ENCODE results near the gene IGSF21.

Gene IGSF21

DNA sequence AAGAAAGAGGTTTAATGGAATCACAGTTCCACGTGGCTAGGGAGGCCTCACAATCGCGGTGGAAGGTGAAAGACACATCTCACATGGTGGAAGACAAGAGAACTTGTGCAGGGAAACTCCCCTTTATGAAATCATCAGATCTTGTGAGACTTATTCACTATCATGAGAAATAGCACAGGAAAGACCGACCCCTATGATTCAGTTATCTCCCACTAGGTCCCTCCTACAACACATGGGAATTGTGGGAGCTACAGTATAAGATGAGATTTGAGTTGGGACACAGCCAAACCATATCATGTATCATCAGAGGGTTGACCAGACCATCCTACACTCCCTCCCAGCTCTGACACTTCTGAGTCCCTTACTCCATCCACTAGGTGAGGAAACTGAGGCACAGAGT is 229.2 kb downstream of the IGSF21 start:
- TF ChIP-seq, protein P1, sequence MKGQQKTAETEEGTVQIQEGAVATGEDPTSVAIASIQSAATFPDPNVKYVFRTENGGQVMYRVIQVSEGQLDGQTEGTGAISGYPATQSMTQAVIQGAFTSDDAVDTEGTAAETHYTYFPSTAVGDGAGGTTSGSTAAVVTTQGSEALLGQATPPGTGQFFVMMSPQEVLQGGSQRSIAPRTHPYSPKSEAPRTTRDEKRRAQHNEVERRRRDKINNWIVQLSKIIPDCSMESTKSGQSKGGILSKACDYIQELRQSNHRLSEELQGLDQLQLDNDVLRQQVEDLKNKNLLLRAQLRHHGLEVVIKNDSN (IDR thresholded peaks at IDR 0.05), result no peak
- TF ChIP-seq TEAD4 (IDR thresholded peaks at IDR 0.05) (no peak), NFIC (IDR thresholded peaks at IDR 0.05) (no peak), TAF1 (IDR thresholded peaks at IDR 0.05; ENCODE audit: low read depth) (no peak), EGR1 (IDR thresholded peaks at IDR 0.05) (no peak), ZBTB7A (IDR thresholded peaks at IDR 0.05; ENCODE audit: low read depth) (no peak), YY1 (IDR thresholded peaks at IDR 0.05; ENCODE audit: low read depth) (no peak), EP300 (IDR thresholded peaks at IDR 0.05; ENCODE audit: borderline replicate concordance) (no peak), CREB1 (IDR thresholded peaks at IDR 0.05; ENCODE audit: low read depth) (no peak), TCF12 (IDR thresholded peaks at IDR 0.05; ENCODE audit: low read depth) (no peak), FOXM1 (IDR thresholded peaks at IDR 0.05; ENCODE audit: borderline replicate concordance, low read depth) (no peak), CEBPB (IDR thresholded peaks at IDR 0.05) (no peak), RAD21 (IDR thresholded peaks at IDR 0.05; ENCODE audit: low read depth) (no peak)
- TF ChIP-seq, protein P2, sequence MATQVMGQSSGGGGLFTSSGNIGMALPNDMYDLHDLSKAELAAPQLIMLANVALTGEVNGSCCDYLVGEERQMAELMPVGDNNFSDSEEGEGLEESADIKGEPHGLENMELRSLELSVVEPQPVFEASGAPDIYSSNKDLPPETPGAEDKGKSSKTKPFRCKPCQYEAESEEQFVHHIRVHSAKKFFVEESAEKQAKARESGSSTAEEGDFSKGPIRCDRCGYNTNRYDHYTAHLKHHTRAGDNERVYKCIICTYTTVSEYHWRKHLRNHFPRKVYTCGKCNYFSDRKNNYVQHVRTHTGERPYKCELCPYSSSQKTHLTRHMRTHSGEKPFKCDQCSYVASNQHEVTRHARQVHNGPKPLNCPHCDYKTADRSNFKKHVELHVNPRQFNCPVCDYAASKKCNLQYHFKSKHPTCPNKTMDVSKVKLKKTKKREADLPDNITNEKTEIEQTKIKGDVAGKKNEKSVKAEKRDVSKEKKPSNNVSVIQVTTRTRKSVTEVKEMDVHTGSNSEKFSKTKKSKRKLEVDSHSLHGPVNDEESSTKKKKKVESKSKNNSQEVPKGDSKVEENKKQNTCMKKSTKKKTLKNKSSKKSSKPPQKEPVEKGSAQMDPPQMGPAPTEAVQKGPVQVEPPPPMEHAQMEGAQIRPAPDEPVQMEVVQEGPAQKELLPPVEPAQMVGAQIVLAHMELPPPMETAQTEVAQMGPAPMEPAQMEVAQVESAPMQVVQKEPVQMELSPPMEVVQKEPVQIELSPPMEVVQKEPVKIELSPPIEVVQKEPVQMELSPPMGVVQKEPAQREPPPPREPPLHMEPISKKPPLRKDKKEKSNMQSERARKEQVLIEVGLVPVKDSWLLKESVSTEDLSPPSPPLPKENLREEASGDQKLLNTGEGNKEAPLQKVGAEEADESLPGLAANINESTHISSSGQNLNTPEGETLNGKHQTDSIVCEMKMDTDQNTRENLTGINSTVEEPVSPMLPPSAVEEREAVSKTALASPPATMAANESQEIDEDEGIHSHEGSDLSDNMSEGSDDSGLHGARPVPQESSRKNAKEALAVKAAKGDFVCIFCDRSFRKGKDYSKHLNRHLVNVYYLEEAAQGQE (IDR thresholded peaks at IDR 0.05; ENCODE audit: low read depth), result no peak
- TF ChIP-seq, protein P3, sequence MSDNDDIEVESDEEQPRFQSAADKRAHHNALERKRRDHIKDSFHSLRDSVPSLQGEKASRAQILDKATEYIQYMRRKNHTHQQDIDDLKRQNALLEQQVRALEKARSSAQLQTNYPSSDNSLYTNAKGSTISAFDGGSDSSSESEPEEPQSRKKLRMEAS (IDR thresholded peaks at IDR 0.05), result no peak

GRCh38 chr1:18337757-18338156 is 230.2 kb downstream of the IGSF21 start:
- no peak for TF ChIP-seq CEBPB (IDR thresholded peaks at IDR 0.05)
- TF ChIP-seq, protein P2 (IDR thresholded peaks at IDR 0.05; ENCODE audit: low read depth), result peak; percentile 60; the same call in 1 of the 2 replicates

DNA sequence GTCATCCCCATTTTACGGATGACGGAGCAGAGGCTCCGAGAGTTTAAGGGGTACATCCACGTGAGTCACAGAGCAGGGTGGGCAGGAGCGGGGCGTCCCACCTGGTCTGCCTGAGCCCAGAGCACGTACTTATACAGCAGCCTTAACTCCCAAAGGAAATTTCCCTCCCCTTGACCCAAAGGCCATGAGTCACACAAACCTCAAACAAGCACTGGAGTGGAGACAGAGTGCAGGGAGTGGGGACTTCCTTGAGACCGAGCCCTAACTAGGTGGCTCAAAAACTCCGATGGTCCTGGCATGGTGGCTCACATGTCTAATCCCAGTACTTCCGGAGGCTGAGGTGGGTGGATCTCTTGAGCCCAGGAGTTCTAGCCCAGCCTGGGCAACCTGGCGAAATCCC is 231.6 kb downstream of the IGSF21 start:
- no peak for TF ChIP-seq CEBPB (IDR thresholded peaks at IDR 0.05)
- no peak for TF ChIP-seq TCF12 (IDR thresholded peaks at IDR 0.05; ENCODE audit: low read depth)
- TF ChIP-seq, protein P2 (IDR thresholded peaks at IDR 0.05; ENCODE audit: low read depth), result no peak
- TF ChIP-seq EP300 (IDR thresholded peaks at IDR 0.05; ENCODE audit: borderline replicate concordance), result no peak
- no peak for TF ChIP-seq EGR1 (IDR thresholded peaks at IDR 0.05)
- TF ChIP-seq RAD21 (IDR thresholded peaks at IDR 0.05; ENCODE audit: low read depth), result no peak
- no peak for TF ChIP-seq FOXM1 (IDR thresholded peaks at IDR 0.05; ENCODE audit: borderline replicate concordance, low read depth)
- TF ChIP-seq NFIC (IDR thresholded peaks at IDR 0.05), result no peak
- no peak for TF ChIP-seq TEAD4 (IDR thresholded peaks at IDR 0.05)
- TF ChIP-seq TAF1 (IDR thresholded peaks at IDR 0.05; ENCODE audit: low read depth), result no peak
- TF ChIP-seq CREB1 (IDR thresholded peaks at IDR 0.05; ENCODE audit: low read depth), result no peak
- TF ChIP-seq ZBTB7A (IDR thresholded peaks at IDR 0.05; ENCODE audit: low read depth), result no peak
- TF ChIP-seq, protein P3 (IDR thresholded peaks at IDR 0.05), result no peak
- TF ChIP-seq, protein P1 (IDR thresholded peaks at IDR 0.05), result no peak
- no peak for TF ChIP-seq YY1 (IDR thresholded peaks at IDR 0.05; ENCODE audit: low read depth)

- TF ChIP-seq, protein P3 (IDR thresholded peaks at IDR 0.05), result no peak
- TF ChIP-seq NFIC (IDR thresholded peaks at IDR 0.05) (no peak), EGR1 (IDR thresholded peaks at IDR 0.05) (no peak), TCF12 (IDR thresholded peaks at IDR 0.05; ENCODE audit: low read depth) (no peak), RAD21 (IDR thresholded peaks at IDR 0.05; ENCODE audit: low read depth) (no peak)
Observed at GRCh38 chr1:18340158-18340764, 232.7 kb downstream of the IGSF21 start.

All from Ishikawa (cell line).